Activated naive CD8-positive, alpha-beta T cell treated with anti-CD3 and anti-CD28 coated beads for 36 hours (primary cell): ENCODE data around the gene FAM107B. TPM values are rescaled to one million over a fixed set of nuclear protein-coding genes. Genes with fewer than 3 reads are reported as not detected.
"Not testable (repeated sequence)": the region's sequence is repeated elsewhere in the genome, so short reads cannot be mapped to it uniquely, and the experiment has no call there.

Experiments
- DNase-seq: peaks from one replicate; pipeline ENCODE4 v3.0.0; 2021
- H3K27ac Mint-ChIP-seq: one replicate; pipeline ENCODE4 v1.8.0; 2022; ENCODE audit warnings: mild to moderate bottlenecking, moderate library complexity, mixed read lengths
- H3K27me3 Mint-ChIP-seq: one replicate; pipeline ENCODE4 v1.8.0; 2022; ENCODE audit warnings: mild to moderate bottlenecking, mixed read lengths
- H3K36me3 Mint-ChIP-seq: one replicate; pipeline ENCODE4 v1.8.0; 2021; ENCODE audit warnings: mild to moderate bottlenecking, mixed read lengths
- H3K4me1 Mint-ChIP-seq: one replicate; pipeline ENCODE4 v1.8.0; 2021; ENCODE audit warnings: mixed read lengths
- H3K4me3 Mint-ChIP-seq: one replicate; pipeline ENCODE4 v1.8.0; 2022; ENCODE audit warnings: mild to moderate bottlenecking, moderate library complexity, mixed read lengths
- H3K9me3 Mint-ChIP-seq: one replicate; pipeline ENCODE4 v1.8.0; 2022; ENCODE audit warnings: mixed read lengths
- total RNA-seq, 2 experiments: library from RNA; stranded (reverse); gene quantifications; one replicate each; pipeline ENCODE4 v1.2.3, GENCODE V29; 2021

Gene FAM107B
- total RNA-seq, 2 experiments from 2014 or later: 195 to 203 TPM

DNA sequence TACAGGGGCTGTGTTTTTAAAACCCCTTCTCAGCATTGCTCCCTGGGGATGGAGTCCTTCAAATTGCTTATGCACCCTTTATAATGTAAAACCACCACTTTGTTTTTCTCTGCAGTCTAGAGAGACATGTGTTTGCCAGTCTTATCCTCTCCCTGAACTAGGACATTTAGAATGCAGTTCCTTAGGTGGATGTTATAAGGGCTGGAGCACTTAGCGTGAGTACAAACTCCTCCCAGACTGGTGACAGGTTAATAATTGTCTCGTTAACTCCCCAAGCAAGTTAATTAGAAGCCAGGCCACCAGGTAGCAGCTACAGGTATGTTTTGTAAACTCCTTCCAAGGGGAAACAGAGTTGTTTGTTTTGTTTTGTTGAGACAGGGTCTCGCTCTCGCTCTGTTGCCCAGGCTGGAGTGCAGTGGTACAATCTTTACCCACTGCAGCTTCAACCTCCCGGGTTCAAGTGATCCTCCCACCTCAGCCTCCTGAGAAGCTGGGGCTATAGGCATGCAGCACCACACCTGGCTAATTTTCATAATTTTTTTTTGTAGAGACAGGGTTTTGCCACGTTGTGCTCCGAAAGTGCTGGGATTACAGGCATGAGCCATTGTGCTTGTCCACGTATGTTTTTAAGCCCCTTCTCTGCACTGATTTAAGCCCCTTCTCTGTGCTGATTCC lies 100.2 kb downstream of the FAM107B start:
- Mint-ChIP-seq H3K27ac (no peak overlapping the region), H3K27me3 (no peaks in the 10 kb centered on the region), H3K4me3 (no peak overlapping the region), H3K36me3 (no peaks in the 10 kb centered on the region), H3K9me3 (peaks cover 1% of the 10 kb centered on the region), H3K4me1 (peaks cover 5% of the 10 kb centered on the region)
- no peak for DNase-seq

DNA sequence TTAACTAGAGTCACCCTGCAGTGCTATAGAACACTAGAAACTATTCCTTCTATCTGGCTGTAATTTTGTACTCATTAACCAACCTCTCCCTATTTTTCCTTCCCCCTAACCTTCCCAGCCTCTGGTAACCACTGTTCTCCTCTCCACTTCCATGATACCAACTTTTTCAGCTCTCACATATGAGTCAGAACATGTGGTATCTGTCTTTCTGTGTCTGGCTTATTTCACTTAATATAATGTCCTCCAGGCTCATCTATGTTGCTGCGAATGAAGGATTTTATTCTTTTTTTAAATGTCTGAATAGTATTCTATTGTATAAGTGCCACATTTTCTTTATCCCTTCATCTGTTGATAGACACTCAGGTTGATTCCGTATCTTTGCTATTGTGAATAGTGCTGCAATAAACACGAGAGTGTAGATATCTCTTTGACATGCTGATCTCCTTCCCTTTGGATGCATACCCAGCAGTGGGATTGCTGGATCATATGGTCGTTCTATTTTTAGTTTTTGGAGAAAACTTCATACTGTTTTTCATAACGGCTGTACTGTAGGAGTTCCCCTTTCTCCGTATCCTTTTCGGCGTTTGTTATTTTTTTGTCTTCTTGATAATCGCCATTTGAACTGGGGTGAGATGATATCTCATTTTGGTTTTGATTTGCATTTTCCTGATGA lies 101.4 kb downstream of the FAM107B start:
- DNase-seq: no peak
- H3K27me3 Mint-ChIP-seq: no peaks in the 10 kb centered on the region
- peaks cover 9% of the 10 kb centered on the region for H3K4me1 Mint-ChIP-seq
- H3K9me3 Mint-ChIP-seq: peaks cover 1% of the 10 kb centered on the region
- H3K4me3 Mint-ChIP-seq: no peak overlapping the region
- no peaks in the 10 kb centered on the region for H3K36me3 Mint-ChIP-seq
- no peak overlapping the region for H3K27ac Mint-ChIP-seq

DNA sequence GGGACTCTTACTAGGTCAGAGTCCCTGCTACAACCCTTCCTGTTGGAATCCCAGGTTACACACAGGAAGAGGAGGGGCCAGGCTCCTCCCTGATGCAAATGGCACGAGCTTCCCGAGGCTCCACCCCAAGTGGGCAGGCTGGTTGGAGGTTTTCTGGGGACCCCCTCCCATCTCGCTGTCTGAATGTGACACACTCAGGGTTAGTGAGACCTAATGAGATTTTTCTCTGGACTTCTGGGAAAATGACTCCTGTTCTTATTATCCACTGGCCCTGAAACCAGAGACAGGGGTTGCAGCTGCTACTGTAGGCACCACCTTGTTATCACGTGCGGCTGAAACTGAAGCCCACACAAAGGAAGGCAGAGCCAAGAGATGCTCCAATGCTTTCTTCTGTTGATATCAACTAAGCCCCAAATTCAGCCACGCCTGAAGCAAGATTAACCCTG lies 103.3 kb downstream of the FAM107B start:
- Mint-ChIP-seq H3K4me3 (no peak overlapping the region), H3K36me3 (no peaks in the 10 kb centered on the region), H3K27me3 (no peaks in the 10 kb centered on the region), H3K27ac (no peak overlapping the region), H3K4me1 (peaks cover 9% of the 10 kb centered on the region), H3K9me3 (peaks cover 7% of the 10 kb centered on the region)
- DNase-seq: no peak

DNA sequence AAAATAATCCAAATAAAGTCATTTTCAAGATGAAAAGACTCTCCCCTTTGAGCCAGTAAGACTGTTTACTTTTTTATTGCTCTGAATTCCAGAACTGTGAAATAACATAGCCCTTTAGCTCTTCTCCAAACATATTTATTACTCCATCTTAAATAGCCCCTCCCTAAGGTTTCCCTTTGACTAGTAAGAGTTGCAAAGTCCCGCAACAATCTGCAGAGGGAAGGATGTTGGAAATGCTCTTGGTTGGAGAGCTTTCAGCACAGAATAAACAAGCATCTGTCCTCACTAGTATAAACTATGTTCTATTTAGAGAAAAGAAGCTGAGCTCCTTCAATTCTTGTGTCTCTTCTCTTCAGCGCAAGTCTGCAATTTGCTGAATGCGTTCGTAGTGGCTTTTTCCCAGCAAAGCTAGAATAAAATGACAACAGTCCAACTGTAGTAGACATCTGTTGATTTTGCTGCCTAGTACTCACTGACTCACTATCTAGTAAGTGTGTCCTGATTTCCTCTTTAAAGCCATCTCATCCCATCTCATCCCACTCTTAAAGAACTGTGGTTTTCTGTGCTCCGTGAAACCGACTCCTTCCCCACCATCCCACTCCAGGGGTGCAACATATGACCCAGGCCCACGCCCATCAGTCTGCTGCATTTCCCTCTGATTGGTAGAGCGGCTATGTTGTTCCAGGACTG lies 104.0 kb downstream of the FAM107B start:
- no peak for DNase-seq
- Mint-ChIP-seq H3K9me3 (peaks cover 14% of the 10 kb centered on the region), H3K4me1 (peaks cover 11% of the 10 kb centered on the region), H3K4me3 (no peak overlapping the region), H3K27ac (no peak overlapping the region), H3K36me3 (peaks cover 5% of the 10 kb centered on the region), H3K27me3 (no peaks in the 10 kb centered on the region)

DNA sequence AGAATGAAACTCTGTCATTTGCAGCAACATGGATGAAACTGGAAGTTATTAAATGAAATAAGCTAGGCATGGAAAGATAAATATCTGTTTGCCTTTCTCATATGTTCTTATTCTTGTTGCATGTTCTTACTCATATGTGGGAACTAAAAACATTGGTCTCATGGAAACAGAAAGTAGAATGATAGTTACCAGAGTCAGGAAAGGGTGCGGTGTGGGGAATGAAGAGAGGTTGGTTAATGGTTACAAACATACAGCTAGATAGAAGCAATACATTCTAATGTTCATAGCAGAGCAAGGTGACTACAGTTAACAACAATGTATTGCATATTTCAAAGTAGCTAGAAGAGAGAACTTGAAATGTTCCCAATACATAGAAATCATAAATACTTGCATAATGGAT lies 105.1 kb downstream of the FAM107B start:
- no peak for DNase-seq
- Mint-ChIP-seq H3K27me3 (no peaks in the 10 kb centered on the region), H3K36me3 (peaks cover 7% of the 10 kb centered on the region), H3K27ac (no peak overlapping the region), H3K4me3 (no peak overlapping the region), H3K4me1 (peaks cover 21% of the 10 kb centered on the region), H3K9me3 (peaks cover 16% of the 10 kb centered on the region)

DNA sequence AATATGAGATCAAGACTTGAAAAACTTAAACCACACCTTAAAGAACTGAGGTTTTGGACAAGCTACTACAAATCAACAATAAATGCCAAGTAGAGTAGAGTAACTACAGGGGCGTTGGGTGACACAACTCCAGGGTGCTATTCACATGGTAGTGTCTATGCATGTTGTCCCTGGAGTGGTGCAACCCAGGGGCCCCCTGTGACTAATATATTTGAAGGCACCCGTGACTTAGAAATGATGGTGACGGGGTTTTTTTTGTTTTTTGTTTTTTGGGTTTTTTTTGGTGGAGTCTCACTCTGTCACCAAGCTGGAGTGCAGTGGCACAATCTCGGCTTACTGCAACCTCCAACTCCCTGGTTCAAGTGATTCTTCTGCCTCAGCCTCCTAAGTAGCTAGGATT lies 106.9 kb downstream of the FAM107B start:
- Mint-ChIP-seq H3K36me3 (peaks cover 7% of the 10 kb centered on the region), H3K4me3 (no peak overlapping the region), H3K27me3 (no peaks in the 10 kb centered on the region), H3K4me1 (peaks cover 18% of the 10 kb centered on the region), H3K9me3 (peaks cover 16% of the 10 kb centered on the region), H3K27ac (no peak overlapping the region)
- no peak for DNase-seq

DNA sequence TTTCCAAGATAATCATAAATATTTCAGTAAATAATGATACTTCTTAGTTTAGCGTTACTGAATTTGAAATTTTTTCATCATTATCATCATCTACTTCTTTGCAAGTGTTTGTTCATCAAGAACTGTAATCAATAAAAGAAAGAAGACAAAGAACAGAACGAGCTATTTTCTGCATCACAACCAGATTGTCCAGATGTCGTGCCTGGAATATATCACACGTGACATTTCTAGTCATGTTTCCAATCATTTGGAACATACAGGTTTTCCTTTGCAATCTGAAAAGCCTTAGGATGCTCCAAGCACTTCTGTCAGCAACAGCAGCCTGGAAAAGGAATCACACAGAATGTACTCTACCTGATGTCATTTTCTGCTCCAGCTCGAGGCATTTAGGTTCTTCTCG lies 107.4 kb downstream of the FAM107B start:
- Mint-ChIP-seq H3K9me3 (peaks cover 16% of the 10 kb centered on the region), H3K27me3 (no peaks in the 10 kb centered on the region), H3K4me3 (no peak overlapping the region), H3K36me3 (peaks cover 7% of the 10 kb centered on the region), H3K4me1 (peaks cover 21% of the 10 kb centered on the region), H3K27ac (no peak overlapping the region)
- DNase-seq: no peak

DNA sequence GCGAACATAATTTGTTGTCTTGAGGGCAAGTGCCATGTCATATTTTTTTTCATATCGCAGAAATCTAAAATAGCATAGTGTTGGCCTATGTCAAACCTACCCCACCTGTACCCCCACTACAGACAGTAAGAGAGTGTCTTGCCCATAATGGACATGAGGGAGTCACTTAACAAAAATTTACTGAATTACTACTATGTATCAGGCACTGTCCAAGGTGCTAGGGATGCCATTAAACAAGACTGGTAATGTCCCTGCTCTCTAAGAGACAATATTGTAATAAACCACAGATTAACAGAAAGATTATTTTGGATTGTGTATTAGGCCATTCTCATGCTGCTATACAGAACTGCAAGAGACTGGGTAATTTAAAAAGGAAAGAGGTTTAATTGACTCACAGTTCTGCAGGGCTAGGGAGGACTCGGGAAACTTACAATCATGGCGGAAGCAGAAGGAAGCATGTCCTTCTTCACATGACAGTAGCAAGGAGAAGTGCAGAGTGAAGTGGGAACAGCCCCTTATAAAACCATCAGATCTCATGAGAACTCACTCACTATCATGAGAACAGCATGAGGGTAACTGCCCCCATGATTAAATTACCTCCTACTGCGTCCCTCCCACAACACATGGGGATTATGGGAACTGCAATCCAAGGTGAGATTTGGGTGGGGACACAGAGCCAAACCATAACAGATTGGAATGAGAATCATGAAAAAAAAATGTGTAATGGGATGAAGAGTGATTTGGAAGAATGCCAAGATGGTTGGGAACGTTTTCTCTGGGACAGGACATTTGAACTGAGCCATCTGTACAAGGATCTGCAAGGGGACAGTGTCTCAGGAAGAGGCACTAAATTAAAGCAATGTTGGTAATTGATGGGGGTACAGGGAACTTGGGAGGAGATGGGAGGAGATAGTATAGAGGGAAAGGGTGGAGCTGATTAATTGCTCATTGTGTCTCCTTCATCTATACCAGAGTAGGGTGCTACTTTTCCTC lies 108.5 kb downstream of the FAM107B start:
- Mint-ChIP-seq H3K27me3 (no peaks in the 10 kb centered on the region), H3K4me1 (peaks cover 32% of the 10 kb centered on the region), H3K36me3 (peaks cover 12% of the 10 kb centered on the region), H3K4me3 (no peak overlapping the region), H3K27ac (peak overlapping the region; percentile 7), H3K9me3 (peaks cover 16% of the 10 kb centered on the region)
- DNase-seq: no peak

DNA sequence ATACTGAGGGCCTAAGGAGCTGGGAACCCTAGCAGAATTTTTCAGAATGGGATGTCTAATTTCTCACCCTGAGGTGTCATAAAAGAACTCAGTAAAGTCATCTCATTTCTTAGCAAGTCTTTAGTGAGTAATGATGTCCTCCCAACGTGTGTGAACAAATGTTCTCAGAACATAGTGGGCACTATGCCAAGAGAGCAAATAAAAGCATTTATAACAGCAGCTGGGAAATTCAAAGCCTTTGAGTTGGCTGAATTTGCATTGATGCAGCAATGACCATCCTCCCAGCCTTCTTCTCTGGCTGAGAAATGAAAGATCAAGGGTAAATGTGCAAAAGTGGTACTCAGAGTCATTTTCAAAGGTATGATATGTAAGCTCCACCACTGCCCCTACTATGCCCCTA lies 109.4 kb downstream of the FAM107B start:
- peaks cover 20% of the 10 kb centered on the region for H3K36me3 Mint-ChIP-seq
- peaks cover 41% of the 10 kb centered on the region for H3K4me1 Mint-ChIP-seq
- H3K9me3 Mint-ChIP-seq: peaks cover 23% of the 10 kb centered on the region
- no peak overlapping the region for H3K27ac Mint-ChIP-seq
- no peaks in the 10 kb centered on the region for H3K27me3 Mint-ChIP-seq
- no peak overlapping the region for H3K4me3 Mint-ChIP-seq
- no peak for DNase-seq

DNA sequence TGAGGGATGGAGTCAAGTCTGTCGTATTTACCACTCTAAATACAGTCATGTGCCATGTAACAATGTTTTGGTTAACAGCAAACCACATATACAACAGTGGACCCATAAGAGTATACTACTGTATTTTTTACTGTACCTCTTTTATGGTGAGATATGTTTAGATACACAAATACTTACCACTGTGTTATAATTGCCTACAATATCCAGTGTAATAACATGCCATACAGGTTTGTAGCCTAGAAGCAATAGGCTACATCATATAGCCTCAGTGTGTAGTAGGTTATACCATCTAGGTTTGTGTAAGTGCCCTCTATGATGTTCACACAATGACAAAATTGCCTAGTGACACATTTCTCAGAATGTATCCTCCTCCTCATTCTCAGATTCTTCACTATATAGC lies 110.4 kb downstream of the FAM107B start:
- no peak overlapping the region for H3K27ac Mint-ChIP-seq
- no peak for DNase-seq
- peaks cover 46% of the 10 kb centered on the region for H3K4me1 Mint-ChIP-seq
- H3K27me3 Mint-ChIP-seq: no peaks in the 10 kb centered on the region
- H3K4me3 Mint-ChIP-seq: no peak overlapping the region
- H3K9me3 Mint-ChIP-seq: peaks cover 25% of the 10 kb centered on the region
- peaks cover 21% of the 10 kb centered on the region for H3K36me3 Mint-ChIP-seq

DNA sequence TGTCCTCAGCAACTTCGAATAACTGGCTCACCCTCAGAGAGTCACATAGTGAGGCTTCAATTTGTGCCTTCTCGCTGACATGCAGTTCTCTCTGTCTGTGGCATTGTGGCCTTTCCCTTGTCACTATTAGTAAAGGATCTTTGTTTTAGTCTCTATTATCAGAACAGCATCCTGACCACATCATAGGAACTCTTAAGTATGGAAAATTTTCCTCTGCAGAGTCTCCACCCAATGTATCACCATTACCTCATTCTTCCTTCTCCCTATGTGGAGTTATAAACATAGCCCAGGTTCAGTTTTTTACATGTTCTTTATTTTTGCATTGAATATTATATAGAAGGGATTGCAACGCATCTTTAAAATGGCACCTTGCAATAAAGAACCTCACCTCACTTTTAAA lies 112.9 kb downstream of the FAM107B start:
- Mint-ChIP-seq H3K9me3 (peaks cover 30% of the 10 kb centered on the region), H3K4me3 (no peak overlapping the region), H3K36me3 (peaks cover 35% of the 10 kb centered on the region), H3K27ac (peak overlapping the region; percentile 73), H3K4me1 (peaks cover 64% of the 10 kb centered on the region), H3K27me3 (no peaks in the 10 kb centered on the region)
- no peak for DNase-seq

DNA sequence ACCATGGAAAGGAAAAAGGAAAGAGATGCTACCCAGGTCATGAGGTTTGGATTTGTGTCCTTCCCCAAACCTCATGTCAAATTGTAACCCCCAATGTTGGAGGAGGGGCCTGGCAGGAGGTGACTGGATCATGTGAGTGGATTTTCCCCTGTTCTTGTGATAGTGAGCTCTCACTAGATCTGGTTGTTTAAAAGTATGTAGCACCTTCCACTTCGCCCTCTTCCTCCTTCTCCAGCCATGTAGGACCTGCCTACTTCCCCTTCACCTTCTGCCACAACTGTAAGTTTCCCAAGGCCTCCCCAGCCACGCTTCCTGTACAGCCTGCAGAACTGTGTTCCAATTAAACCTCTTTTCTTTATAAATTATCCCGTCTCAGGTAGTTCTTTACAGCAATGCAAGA lies 113.9 kb downstream of the FAM107B start:
- no peak for DNase-seq
- Mint-ChIP-seq H3K9me3 (peaks cover 20% of the 10 kb centered on the region), H3K36me3 (peaks cover 32% of the 10 kb centered on the region), H3K27me3 (no peaks in the 10 kb centered on the region), H3K4me3 (peak overlapping the region; percentile 11), H3K27ac (peak overlapping the region; percentile 98), H3K4me1 (peaks cover 70% of the 10 kb centered on the region)

DNA sequence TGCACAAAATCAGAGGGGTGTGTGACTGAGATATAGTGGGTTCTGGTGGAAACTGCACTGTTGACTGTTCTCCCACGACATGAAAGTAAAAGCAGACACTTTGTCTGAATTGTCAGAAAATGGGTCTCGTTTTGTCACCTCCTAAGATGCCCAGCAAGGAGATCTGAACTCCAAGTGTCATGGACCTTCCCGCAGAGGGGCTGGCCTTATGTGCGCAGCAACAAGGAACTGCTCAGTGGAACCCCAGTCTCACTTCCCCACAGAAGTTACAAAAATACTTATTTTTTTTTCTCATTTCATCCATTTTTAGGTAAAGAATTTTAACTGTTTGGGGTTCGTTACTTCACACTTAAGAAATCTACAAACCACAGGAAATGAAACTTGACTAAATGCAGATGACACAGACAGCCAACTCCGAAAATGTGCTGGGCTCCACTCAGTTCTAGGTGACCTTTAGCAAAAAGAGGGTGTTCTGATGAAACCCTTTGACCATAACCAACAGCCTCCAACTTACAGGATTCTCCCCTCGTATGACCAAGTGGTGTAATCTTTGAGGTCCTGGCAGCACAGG lies 115.0 kb downstream of the FAM107B start:
- peak overlapping the region; percentile 68 for H3K4me3 Mint-ChIP-seq
- peaks cover 64% of the 10 kb centered on the region for H3K4me1 Mint-ChIP-seq
- H3K27me3 Mint-ChIP-seq: no peaks in the 10 kb centered on the region
- peaks cover 16% of the 10 kb centered on the region for H3K9me3 Mint-ChIP-seq
- peak overlapping the region; percentile 98 for H3K27ac Mint-ChIP-seq
- DNase-seq: peak; percentile 67
- peaks cover 28% of the 10 kb centered on the region for H3K36me3 Mint-ChIP-seq

DNA sequence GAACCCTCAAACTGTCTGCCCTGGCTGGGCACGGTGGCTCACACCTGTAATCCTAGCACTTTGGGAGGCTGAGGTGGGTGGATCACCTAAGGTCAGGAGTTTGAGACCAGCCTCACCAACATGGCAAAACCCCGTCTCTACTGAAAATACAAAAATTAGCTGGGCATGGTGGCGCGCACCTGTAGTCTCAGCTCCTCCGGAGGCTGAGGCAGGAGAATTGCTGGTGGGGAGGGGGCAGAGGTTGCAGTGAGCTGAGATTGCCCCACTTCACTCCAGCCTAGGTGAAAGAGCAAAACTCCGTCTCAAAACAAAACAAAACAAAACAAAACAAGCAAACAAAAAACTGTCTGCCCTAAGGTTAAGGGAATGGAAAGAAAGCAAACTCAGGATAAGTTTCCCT lies 115.6 kb downstream of the FAM107B start:
- H3K27me3 Mint-ChIP-seq, DNase-seq: not testable (repeated sequence)
- H3K36me3 Mint-ChIP-seq: peaks cover 28% of the 10 kb centered on the region
- H3K27ac Mint-ChIP-seq: peak overlapping the region; percentile 98
- H3K9me3 Mint-ChIP-seq: peaks cover 16% of the 10 kb centered on the region
- peaks cover 67% of the 10 kb centered on the region for H3K4me1 Mint-ChIP-seq
- H3K4me3 Mint-ChIP-seq: peak overlapping the region; percentile 68
